ENCODE measurements around the gene GATAD1. TPM values are rescaled to one million over a fixed set of nuclear protein-coding genes. Genes with fewer than 3 reads are reported as not detected.

GATAD1 gene
- total RNA-seq, 1 experiment from 2014 or later: 38.2 TPM

GRCh38 chr7:92402920-92403759, 44.1 kb upstream of the GATAD1 start:
- H3K4me1 ChIP-seq: no peaks in the 10 kb centered on the region
- Mint-ChIP-seq H3K9me3 (ENCODE audit: unreplicated experiment) (no peaks in the 10 kb centered on the region), H3K36me3 (ENCODE audit: insufficient read depth, unreplicated experiment) (peaks cover 21% of the 10 kb centered on the region), H3K27ac (ENCODE audit: unreplicated experiment) (peak overlapping the region; percentile 42), H3K4me3 (ENCODE audit: unreplicated experiment) (no peak overlapping the region), H3K4me1 (ENCODE audit: low read depth, unreplicated experiment) (no peaks in the 10 kb centered on the region), H3K27me3 (ENCODE audit: insufficient read depth, unreplicated experiment) (no peaks in the 10 kb centered on the region)
- intact Hi-C loops (cut with micrococcal nuclease; ENCODE audit: unreplicated experiment): no loop called here
- no peaks in the 10 kb centered on the region for H3K27me3 ChIP-seq (replicated peaks; ENCODE audit: control insufficient read depth, insufficient read depth, low read length)
- no peak for DNase-seq
- no TSS peak for BruUV-seq (replicated peaks)
- ChIA-PET POLR2A (no interaction called here), CTCF (no interaction called here)
- TF ChIP-seq CTCF (IDR thresholded peaks at IDR 0.05; ENCODE audit: insufficient read depth in 1 of 2, low read depth in 1 of 2, low read length in 1 of 2, severe bottlenecking in 1 of 2, unreplicated experiment in 1 of 2): no peak
- H3K9me3 ChIP-seq: no peaks in the 10 kb centered on the region
- peaks cover 2% of the 10 kb centered on the region for H3K36me3 ChIP-seq (ENCODE audit: control insufficient read depth, insufficient read depth, low read length)
- H3K4me3 ChIP-seq (ENCODE audit: low read depth, low read length): no peak overlapping the region

GRCh38 chr7:92403760-92404074, 43.6 kb upstream of the GATAD1 start:
- Histone ChIP-seq H3K27me3 (replicated peaks; ENCODE audit: control insufficient read depth, insufficient read depth, low read length) (no peaks in the 10 kb centered on the region), H3K4me1 (no peaks in the 10 kb centered on the region), H3K9me3 (no peaks in the 10 kb centered on the region), H3K36me3 (ENCODE audit: control insufficient read depth, insufficient read depth, low read length) (no peaks in the 10 kb centered on the region; the same call in 1 of the 2 replicates), H3K4me3 (ENCODE audit: low read depth, low read length) (no peak overlapping the region)
- Mint-ChIP-seq H3K4me3 (ENCODE audit: unreplicated experiment) (no peak overlapping the region), H3K9me3 (ENCODE audit: unreplicated experiment) (no peaks in the 10 kb centered on the region), H3K27ac (ENCODE audit: unreplicated experiment) (peak overlapping the region; percentile 42), H3K36me3 (ENCODE audit: insufficient read depth, unreplicated experiment) (peaks cover 15% of the 10 kb centered on the region), H3K4me1 (ENCODE audit: low read depth, unreplicated experiment) (no peaks in the 10 kb centered on the region), H3K27me3 (ENCODE audit: insufficient read depth, unreplicated experiment) (no peaks in the 10 kb centered on the region)
- intact Hi-C loops (cut with micrococcal nuclease; ENCODE audit: unreplicated experiment): no loop called here
- no TSS peak for BruUV-seq (replicated peaks)
- CTCF ChIA-PET: no interaction called here
- DNase-seq: no peak
- POLR2A ChIA-PET: no interaction called here
- TF ChIP-seq CTCF (IDR thresholded peaks at IDR 0.05; ENCODE audit: insufficient read depth in 1 of 2, low read depth in 1 of 2, low read length in 1 of 2, severe bottlenecking in 1 of 2, unreplicated experiment in 1 of 2): no peak

GRCh38 chr7:92404170-92404614, 43.1 kb upstream of the GATAD1 start:
- POLR2A ChIA-PET: no interaction called here

More at GRCh38 chr7:92404170-92404614, 43.1 kb upstream of the GATAD1 start:
- Histone ChIP-seq H3K9me3 (no peaks in the 10 kb centered on the region), H3K4me3 (ENCODE audit: low read depth, low read length) (no peak overlapping the region), H3K27me3 (replicated peaks; ENCODE audit: control insufficient read depth, insufficient read depth, low read length) (no peaks in the 10 kb centered on the region), H3K4me1 (no peaks in the 10 kb centered on the region), H3K36me3 (ENCODE audit: control insufficient read depth, insufficient read depth, low read length) (no peaks in the 10 kb centered on the region)
- Mint-ChIP-seq H3K4me3 (ENCODE audit: unreplicated experiment) (no peak overlapping the region), H3K4me1 (ENCODE audit: low read depth, unreplicated experiment) (no peaks in the 10 kb centered on the region), H3K36me3 (ENCODE audit: insufficient read depth, unreplicated experiment) (peaks cover 13% of the 10 kb centered on the region), H3K9me3 (ENCODE audit: unreplicated experiment) (no peaks in the 10 kb centered on the region), H3K27me3 (ENCODE audit: insufficient read depth, unreplicated experiment) (no peaks in the 10 kb centered on the region), H3K27ac (ENCODE audit: unreplicated experiment) (no peak overlapping the region)
- BruUV-seq (replicated peaks): no TSS peak
- peak in 1 of 2 experiments; percentile 10 for TF ChIP-seq CTCF (IDR thresholded peaks at IDR 0.05; ENCODE audit: insufficient read depth in 1 of 2, low read depth in 1 of 2, low read length in 1 of 2, severe bottlenecking in 1 of 2, unreplicated experiment in 1 of 2)
- intact Hi-C loops (cut with micrococcal nuclease; ENCODE audit: unreplicated experiment): no loop called here
- CTCF ChIA-PET: no interaction called here
- no peak for DNase-seq

Data from Caco-2 (cell line).